Measurements from ENCODE around the gene ATXN7L3.
"Not testable (repeated sequence)": the region's sequence is repeated elsewhere in the genome, so short reads cannot be mapped to it uniquely, and the experiment has no call there.

Gene ATXN7L3

GRCh38 chr17:44183024-44183423 lies 16.7 kb downstream of the ATXN7L3 start:
- no peak for DNase-seq
- intact Hi-C loops (cut with DNase I) = no loop called here

DNA sequence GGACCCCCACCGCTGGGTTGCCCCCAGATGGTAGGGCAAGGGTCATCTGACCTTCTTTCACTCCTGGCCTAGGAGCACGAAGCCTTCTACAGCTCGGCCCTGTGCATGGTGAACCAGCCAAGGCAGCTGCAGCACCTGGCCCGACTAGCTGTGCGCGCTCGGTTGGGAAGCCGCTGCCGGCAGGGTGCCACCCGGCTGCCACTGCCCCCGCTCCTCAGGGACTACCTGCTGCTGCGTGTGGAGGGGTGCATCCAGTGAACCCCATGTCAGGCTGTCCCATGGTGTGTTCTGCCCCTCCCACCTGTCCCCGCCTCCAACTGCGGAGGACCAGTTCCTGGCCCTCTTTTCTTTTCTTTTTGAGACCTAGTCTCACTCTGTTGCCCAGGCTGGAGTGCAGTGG lies 21.6 kb downstream of the ATXN7L3 start:
- intact Hi-C loops (cut with DNase I) = no loop called here
- peak in 1 of 10 donors; percentile 64 for DNase-seq

GRCh38 chr17:44177640-44178039 lies 22.0 kb downstream of the ATXN7L3 start:
- DNase-seq = peak in 1 of 10 donors; percentile 24

GRCh38 chr17:44176671-44177501 lies 22.8 kb downstream of the ATXN7L3 start:
- peak in 2 of 10 donors; percentile 53 to 70 for DNase-seq
- intact Hi-C loops (cut with DNase I) = no loop called here

More at GRCh38 chr17:44177640-44178039, 22.0 kb downstream of the ATXN7L3 start:
- intact Hi-C loops (cut with DNase I) = no loop called here

GRCh38 chr17:44176257-44176656 lies 23.4 kb downstream of the ATXN7L3 start:
- intact Hi-C loops (cut with DNase I) = no loop called here
- DNase-seq = no peak

- intact Hi-C loops (cut with DNase I) = no loop called here
- no peak for DNase-seq
Measured at GRCh38 chr17:44174427-44174826, 25.3 kb downstream of the ATXN7L3 start.

DNA sequence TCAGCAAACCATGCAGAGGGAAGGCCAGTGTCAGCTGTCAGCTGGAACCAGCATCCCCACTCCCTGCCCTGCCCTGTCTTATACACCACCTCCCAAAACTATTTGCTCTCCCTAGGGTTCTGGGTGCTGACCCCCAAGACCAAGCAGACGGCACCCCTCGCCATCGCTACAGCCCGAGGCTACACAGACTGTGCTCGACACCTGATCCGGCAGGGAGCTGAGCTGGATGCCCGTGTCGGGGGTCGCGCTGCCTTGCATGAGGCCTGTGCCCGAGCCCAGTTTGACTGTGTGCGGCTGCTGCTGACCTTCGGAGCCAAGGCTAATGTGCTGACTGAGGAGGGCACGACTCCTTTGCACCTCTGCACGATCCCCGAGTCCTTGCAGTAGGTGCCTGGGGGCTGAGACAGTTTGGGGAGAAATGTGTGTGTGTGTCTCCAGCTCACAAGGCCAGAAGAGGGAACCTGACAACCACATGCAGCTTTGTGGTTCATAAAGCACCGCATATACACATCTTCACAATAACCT lies 27.7 kb downstream of the ATXN7L3 start:
- DNase-seq = peak in 1 of 10 donors; percentile 79

GRCh38 chr17:44170499-44171201 lies 29.0 kb downstream of the ATXN7L3 start, which contains the start of gene ASB16:
ASB16 (plus strand) TSS chr17:44170704; CDS start chr17:44170790, 86 bp downstream.
- peak in 3 of 10 donors; percentile 33 to 82 (median 78) for DNase-seq
- intact Hi-C loops (cut with DNase I) = no loop called here

More for the DNA sequence above, 27.7 kb downstream of the ATXN7L3 start:
- intact Hi-C loops (cut with DNase I) = no loop called here

DNA sequence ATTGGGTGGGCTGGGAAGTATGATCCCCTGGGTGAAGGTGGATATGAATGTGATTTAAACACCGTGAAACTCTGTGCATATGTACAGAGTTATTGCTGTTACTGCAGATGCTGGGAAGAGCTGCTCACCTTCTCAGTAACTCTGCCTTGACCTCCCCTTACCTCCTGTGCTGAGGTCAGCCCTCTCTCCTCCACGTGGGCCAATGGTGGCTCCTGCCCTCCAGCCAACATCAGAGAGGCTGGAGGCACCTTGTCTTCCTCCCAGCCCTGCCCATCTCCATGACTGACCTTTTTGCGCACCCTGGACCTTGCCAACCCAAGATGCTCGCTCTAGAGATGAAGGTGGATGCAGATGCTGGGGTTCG lies 29.6 kb downstream of the ATXN7L3 start:
- no peak for DNase-seq
- intact Hi-C loops (cut with DNase I) = no loop called here

- DNase-seq = peak in 3 of 10 donors; percentile 51 to 71 (median 64)
- intact Hi-C loops (cut with DNase I) = no loop called here
Measured at GRCh38 chr17:44167181-44167861, 32.4 kb downstream of the ATXN7L3 start.

GRCh38 chr17:44164476-44164875 lies 35.2 kb downstream of the ATXN7L3 start:
- intact Hi-C loops (cut with DNase I) = no loop called here
- no peak for DNase-seq

- peak in 1 of 10 donors; percentile 31 for DNase-seq
- intact Hi-C loops (cut with DNase I) = no loop called here
Measured at GRCh38 chr17:44159519-44160210, 40.0 kb downstream of the ATXN7L3 start.

- peak in 1 of 10 donors; percentile 8 for DNase-seq
- intact Hi-C loops (cut with DNase I) = no loop called here
Measured at GRCh38 chr17:44155488-44155887, 44.2 kb downstream of the ATXN7L3 start.

DNA sequence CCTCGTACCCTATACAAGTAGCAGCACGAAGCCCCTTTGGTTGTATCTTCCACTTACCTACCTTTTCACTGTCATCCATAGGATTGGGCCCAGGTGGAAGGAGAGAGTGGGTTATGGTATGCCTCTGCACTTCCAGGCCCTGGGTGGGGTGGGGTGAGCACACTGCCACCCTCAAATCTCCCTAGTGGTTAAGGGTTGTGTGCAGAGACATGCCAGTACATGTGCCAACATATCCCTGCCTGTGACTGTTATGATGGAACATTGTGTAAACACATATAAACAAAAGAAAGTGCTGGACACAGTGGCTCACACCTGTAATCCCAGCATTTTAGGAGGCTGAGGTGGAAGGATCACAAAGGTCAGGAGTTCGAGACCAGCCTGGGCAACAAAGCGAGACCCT lies 46.8 kb downstream of the ATXN7L3 start:
- intact Hi-C loops (cut with DNase I) = no loop called here
- DNase-seq = peak in 2 of 10 donors; percentile 2 to 15

GRCh38 chr17:44149750-44150329 lies 49.8 kb downstream of the ATXN7L3 start:
- intact Hi-C loops (cut with DNase I) = no loop called here
- DNase-seq = peak in 2 of 10 donors; percentile 11 to 41

DNA sequence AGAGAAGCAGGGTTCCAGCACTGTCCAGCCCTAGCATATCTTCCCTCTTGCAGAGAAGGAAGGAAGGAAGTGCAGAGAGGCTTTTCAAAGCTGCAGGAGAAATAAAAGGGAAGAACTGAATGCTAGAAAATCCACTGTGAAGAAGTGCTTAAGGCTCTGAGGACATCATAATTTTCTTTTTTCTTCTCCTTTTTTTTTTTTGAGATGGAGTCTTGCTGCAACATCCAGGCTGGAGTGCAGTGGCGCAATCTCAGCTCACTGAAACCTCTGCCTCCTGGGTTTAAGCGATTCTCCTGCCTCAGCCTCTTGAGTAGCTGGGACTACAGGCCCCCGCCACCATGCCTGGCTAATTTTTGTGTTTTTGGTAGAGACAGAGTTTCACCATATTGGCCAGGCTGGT lies 50.6 kb downstream of the ATXN7L3 start:
- DNase-seq = peak in 1 of 10 donors; percentile 11
- intact Hi-C loops (cut with DNase I) = not testable (repeated sequence)

GRCh38 chr17:44147812-44148211 lies 51.9 kb downstream of the ATXN7L3 start:
- intact Hi-C loops (cut with DNase I) = no loop called here

GRCh38 chr17:44146375-44147346 lies 53.0 kb downstream of the ATXN7L3 start:
- intact Hi-C loops (cut with DNase I) = no loop called here
- no peak for DNase-seq

More at GRCh38 chr17:44147812-44148211, 51.9 kb downstream of the ATXN7L3 start:
- DNase-seq = peak in 2 of 10 donors; percentile 6 to 14

Data from posterior cingulate gyrus (tissue), 11 donors.